ENCODE results near the gene DLD.
"Not testable (repeated sequence)": the region's sequence is repeated elsewhere in the genome, so short reads cannot be mapped to it uniquely, and the experiment has no call there.

DLD gene

GRCh38 chr7:107884066-107884818, 6.7 kb upstream of the DLD start:
- DNase-seq (ENCODE audit: low read depth in 2 of 2): no peak
- no peak for TF ChIP-seq CTCF (IDR thresholded peaks at IDR 0.05; ENCODE audit: low read depth, low read length)
- no peak overlapping the region for H3K4me3 ChIP-seq (replicated peaks in 1 of 2; ENCODE audit: low read depth in 2 of 2, low read length in 2 of 2)

- not testable (repeated sequence) for DNase-seq (ENCODE audit: low read depth in 2 of 2); H3K4me3 ChIP-seq (replicated peaks in 1 of 2; ENCODE audit: low read depth in 2 of 2, low read length in 2 of 2)
Measured at GRCh38 chr7:107887827-107888226, 3.2 kb upstream of the DLD start.

DNA sequence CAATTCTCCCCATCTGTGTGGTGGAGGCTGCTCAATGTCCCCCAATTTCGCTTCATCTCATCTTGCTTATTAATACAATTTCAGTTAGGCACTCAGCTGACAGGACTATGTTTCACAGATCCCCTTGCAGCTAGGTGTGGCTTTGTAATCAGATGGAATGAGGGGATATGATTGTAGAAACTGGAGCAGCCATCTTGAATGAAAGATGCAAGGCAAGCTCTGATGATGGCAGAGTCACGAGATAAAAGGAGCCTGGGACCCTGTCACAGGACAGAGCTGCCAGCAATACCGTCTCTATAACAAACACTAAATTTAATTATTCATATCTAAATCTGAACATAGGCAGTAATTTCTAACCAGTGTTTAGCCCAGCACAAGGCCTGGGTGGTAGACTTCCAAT, 991 bp upstream of the DLD start:
- TF ChIP-seq CTCF (IDR thresholded peaks at IDR 0.05; ENCODE audit: low read depth, low read length): no peak
- H3K4me3 ChIP-seq (replicated peaks in 1 of 2; ENCODE audit: low read depth in 2 of 2, low read length in 2 of 2): no peak overlapping the region
- no peak for DNase-seq (ENCODE audit: low read depth in 2 of 2)

DNA sequence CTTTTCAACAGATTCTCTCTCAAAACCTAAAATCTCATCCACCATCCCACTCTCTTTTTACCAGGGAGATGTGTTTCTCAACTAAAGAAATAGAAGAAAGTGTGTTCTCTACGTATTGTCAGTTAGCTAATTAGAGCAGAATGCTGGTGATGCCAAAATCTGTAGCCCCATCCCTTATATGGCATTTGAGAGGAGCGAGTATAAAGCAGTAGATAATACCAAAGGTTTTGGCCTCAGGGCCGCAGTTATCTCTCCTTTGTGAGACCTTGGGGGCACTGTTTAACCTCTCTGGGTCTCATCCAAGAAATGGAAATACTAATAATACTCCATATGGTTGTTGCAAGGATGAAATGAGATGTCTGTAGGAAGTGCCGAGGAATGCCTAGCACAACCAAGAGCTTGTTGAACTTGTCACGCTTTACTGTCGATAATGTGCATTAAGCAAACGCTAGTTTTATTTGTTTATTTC, 456 bp upstream of the DLD start:
- DNase-seq (ENCODE audit: low read depth in 2 of 2): no peak
- H3K4me3 ChIP-seq (replicated peaks in 1 of 2; ENCODE audit: low read depth in 2 of 2, low read length in 2 of 2): peak overlapping the region; percentile 70 to 82
- no peak for TF ChIP-seq CTCF (IDR thresholded peaks at IDR 0.05; ENCODE audit: low read depth, low read length)

DNA sequence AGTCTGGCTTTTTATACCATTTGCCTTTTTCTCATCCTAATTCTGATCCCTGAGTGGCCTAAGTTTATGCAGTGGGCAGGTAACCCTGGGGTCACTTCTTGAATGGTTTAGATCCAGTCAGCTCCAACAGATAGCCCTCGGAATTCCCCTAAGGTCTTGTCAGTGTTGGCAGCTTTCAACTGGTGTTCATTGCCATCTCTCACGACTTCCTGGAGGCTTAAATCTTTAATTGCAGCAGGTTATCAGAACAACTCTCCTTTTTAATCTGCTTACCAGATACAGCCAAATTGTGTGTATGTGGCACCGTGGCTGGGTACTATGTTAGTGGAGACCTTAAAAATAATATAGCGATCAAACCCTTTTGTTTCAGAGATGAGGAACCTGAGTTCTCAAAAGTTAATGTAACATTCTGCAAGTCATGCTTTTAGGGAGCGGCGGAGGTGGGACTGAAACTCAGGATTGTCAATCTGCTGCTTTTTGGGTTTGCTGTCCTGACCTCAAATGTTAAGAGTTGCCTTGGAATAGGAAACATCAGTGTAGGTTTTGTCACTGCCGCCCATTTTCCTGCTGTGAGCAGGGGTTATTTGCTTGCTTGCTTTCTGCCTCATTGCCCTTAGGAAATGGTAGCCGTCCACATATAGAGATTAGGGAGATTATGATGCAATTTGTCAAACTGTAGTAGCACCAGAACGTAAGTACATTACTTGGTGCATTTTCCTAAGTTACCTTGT, 818 bp downstream of the DLD start:
- peak; percentile 20 to 55 for DNase-seq (ENCODE audit: low read depth in 2 of 2)
- TF ChIP-seq CTCF (IDR thresholded peaks at IDR 0.05; ENCODE audit: low read depth, low read length): no peak

DNA sequence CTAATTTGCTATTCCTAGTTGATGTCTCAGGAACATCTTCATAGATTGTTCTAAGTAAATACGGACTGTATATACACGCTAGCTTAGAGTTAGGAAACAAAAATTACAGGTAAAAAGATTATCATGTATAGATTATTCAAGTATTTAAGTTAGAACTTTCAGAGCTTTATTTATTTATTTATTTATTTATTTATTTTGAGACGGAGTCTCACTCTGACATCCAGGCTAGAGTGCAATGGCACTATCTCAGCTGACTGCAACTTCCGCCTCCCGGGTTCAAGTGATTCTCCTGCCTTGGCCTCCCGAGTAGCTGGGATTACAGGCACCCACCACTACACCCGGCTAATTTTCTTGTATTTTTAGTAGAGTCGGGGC, 1.4 kb downstream of the DLD start:
- not testable (repeated sequence) for DNase-seq (ENCODE audit: low read depth in 2 of 2)
- H3K4me3 ChIP-seq (replicated peaks in 1 of 2; ENCODE audit: low read depth in 2 of 2, low read length in 2 of 2): peak overlapping the region; percentile 70 to 82

More for the DNA sequence above, 818 bp downstream of the DLD start:
- peak overlapping the region; percentile 70 to 82 for H3K4me3 ChIP-seq (replicated peaks in 1 of 2; ENCODE audit: low read depth in 2 of 2, low read length in 2 of 2)

DNA sequence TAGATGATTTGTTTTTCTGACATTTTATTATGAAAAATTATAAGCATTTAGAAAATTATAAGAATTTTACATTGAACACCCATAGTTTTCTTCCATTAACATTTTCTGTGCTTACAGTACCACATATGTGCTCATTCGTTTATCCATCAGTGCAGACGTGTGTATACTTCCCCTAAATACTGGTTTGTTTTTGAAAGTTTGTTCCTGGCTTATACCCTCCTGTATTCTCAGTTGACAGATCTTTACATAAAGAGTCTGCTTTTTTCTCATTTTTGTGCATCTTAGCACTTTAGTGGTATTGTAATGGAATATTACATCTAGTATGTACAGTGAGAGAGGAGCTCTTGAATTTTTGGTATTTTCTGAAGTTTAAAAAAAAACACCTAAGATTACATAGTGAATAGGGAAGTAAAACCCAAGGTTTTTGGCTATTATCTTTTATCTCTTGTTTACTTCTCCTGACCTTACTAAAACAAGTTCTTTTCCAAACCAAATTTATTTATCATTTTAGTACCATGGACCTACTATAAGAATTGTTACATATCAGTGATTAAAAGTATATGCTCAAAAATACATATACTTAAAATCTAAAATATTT, 8.1 kb downstream of the DLD start:
- H3K4me3 ChIP-seq (replicated peaks in 1 of 2; ENCODE audit: low read depth in 2 of 2, low read length in 2 of 2): no peak overlapping the region
- no peak for DNase-seq (ENCODE audit: low read depth in 2 of 2)
- no peak for TF ChIP-seq CTCF (IDR thresholded peaks at IDR 0.05; ENCODE audit: low read depth, low read length)

Data from cardiac fibroblast (primary cell).